GM20000 (cell line): Measurements from ENCODE around the gene ZNF296.
A peak's percentile ranks its signal among the peaks of the same experiment; 100 is the strongest.

Experiments
- DNase-seq: peaks from one replicate; pipeline ENCODE4 v3.0.0; 2012; ENCODE audit warnings: low spot score
- TF ChIP-seq, protein P1 (sequence below): IDR thresholded peaks from 2 replicates; pipeline ENCODE4 v1.5.1; 2012; ENCODE audit warnings: mild to moderate bottlenecking, control low read depth; ENCODE audit errors: extremely low read depth, missing control alignments

ZNF296 gene

DNA sequence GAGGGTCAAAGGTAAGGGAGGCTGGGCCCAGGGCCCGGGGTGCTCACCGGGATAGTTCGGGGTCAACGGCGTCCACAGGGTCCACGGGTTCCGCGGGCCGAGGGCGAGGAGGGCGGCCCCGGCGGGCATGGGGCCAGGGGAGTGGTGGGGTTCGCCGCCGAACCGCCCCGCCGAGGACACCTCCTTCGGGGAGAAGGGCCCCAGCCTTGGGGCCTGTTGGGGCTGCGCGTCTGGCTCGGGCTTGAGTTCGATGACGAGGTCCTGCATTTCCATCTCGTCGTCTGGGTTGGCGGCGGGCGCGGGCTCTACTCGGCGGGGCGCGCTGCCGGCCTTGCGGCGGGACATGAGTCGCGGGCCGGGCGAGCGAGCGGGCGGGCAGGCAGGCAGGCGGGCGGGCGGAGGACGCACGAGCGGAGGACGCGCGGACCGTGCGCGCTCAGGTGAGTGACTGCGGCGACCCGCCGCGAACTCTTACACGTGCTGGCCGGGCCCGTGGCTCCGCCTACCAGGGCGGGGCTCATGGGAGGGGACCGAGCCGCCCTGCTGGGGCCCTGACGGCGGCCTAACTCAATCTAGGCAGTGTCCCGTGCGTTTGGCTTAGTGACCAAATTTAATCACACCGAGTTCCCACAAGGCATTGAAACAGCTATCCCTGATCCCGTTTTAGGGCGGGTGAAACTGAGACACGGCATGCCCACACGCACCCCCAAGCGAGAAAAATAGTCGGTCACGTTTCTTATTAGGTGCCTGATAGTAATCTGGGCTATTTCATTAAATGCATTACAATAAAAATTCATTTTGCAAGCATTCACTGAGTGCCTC, at the start of gene ZNF296:
Gene ZNF296, minus strand, starts transcription at position 450 of the 822 bp plus-strand sequence. Its CDS starts 105 bp downstream, at position 345.
- DNase-seq, result peak; percentile 94
- TF ChIP-seq, protein P1, sequence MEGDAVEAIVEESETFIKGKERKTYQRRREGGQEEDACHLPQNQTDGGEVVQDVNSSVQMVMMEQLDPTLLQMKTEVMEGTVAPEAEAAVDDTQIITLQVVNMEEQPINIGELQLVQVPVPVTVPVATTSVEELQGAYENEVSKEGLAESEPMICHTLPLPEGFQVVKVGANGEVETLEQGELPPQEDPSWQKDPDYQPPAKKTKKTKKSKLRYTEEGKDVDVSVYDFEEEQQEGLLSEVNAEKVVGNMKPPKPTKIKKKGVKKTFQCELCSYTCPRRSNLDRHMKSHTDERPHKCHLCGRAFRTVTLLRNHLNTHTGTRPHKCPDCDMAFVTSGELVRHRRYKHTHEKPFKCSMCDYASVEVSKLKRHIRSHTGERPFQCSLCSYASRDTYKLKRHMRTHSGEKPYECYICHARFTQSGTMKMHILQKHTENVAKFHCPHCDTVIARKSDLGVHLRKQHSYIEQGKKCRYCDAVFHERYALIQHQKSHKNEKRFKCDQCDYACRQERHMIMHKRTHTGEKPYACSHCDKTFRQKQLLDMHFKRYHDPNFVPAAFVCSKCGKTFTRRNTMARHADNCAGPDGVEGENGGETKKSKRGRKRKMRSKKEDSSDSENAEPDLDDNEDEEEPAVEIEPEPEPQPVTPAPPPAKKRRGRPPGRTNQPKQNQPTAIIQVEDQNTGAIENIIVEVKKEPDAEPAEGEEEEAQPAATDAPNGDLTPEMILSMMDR, result no peak

DNA sequence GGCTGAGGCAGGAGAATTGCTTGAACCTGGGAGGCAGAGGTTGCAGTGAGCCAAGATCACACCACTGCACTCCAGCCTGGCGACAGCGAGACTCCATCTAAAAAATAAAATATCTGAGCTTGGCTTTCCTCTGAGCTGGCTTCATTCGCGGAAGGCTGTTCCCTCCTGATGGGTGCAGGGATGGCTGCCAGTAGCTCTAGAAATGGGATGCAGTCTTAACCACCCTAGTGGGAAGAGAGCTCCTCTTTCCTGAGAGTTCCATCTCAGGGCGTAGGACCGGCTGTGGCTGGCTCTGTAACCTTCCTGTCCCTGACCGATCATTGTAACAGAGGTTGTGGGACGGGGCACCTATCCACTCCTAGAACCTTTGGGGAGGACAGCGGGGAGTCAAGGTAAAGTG, 49.1 kb upstream of the ZNF296 start:
- TF ChIP-seq, protein P1, result no peak
- no peak for DNase-seq

DNA sequence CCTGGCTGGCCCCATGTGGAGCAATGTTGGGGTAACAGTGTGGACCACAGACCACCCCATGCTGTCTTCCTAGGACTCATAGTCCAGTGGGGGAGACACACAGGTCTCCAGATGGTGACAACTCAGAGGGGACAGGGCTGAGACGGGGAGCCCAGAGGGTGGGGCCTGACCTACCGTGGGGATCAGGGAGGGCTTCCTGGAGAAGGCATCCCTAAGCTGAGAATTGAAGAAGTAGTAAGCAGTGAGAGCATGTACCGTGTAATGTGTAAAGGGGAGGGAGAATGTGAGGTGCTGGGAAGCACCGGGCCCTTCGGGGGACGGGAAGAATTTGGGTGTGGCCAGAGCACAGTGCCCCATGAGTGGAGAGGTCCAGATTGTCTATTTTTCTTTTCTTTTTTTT, 47.7 kb upstream of the ZNF296 start:
- TF ChIP-seq, protein P1, result no peak
- no peak for DNase-seq

DNA sequence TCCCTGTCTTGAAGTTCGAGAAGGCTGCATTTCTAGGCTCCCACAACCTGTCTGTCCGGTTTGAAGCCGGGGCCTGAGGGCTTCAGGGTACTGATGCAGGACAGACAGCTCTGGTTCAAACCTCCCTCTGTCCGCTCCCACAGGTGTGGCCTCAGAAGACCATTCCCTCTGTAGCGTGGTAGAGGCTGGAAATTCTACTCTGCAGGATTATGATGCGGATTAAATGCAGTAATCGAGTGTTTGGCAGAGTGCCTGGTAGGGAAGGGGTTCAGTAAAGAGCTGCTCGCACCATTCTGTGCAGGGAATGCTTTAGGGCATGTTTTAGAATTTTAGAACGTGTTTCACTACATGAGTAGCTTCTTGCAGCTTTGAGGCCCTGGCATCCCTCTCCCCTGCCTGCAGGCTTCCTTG, 47.2 kb upstream of the ZNF296 start:
- TF ChIP-seq, protein P1, result no peak
- DNase-seq, result no peak

DNA sequence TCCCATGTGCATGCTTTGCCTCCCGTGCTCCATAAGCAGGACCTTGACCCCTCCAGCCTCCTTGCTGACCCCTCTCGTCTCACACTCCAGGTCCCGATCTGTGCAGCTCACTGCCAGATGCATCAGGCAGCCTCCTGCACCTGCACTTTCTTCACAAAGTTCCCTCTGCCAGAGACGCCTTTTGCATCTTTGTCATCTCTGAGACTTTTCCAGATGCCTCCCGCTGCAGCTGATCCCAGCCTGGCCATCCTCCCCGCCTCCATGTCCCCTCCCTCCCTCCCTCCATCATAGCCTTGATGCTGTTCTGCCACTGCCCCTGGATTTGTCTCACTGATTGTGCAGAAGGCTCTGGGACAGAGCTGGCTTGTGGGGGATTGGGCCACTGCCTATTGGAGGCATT, 46.6 kb upstream of the ZNF296 start:
- no peak for DNase-seq
- TF ChIP-seq, protein P1, result no peak

DNA sequence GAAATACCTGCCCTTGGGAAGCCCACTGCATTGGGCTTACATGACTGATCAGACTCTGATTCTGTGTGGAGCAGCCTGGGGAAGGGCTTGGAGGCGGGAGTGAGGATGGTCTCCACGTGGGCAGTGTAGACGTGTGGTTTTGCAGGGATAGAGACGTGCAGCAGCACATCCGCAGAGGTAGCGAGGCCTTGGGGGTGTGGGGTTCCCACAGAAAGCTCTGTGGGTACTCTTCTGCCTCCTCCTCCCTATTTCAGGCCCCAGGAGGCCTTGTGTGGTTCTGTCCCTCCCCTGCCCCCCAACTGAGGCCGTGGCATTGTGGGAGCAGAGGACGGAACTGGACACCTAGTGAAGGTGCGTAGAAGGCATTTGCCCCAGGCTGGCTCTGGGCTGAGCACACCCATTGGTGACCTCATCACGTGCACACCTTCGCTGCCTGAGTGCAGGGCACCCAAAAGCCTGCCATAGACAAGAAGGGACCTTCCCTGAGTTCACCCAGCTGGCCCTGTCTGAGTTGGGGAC, 45.6 kb upstream of the ZNF296 start:
- TF ChIP-seq, protein P1, result no peak
- DNase-seq, result no peak

DNA sequence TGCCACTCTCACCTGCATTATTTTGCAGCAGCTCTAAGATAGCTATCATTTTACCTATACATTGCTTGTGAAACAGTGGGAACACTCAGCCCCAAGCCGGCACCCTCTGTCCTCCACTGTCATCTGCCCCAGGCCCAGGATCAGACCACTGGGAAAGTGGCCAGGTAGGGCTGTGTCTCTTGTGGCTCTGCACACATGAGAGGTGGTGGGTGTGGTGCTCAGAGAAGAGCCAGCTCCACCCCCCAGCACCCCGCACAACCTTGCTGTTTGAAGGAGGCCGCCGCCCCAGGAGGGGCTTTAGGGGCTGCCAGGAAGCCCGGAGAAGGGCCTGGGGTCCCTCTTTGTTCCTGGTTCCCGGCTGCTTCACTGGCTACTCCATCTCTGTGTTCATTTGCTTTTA, 43.3 kb upstream of the ZNF296 start:
- no peak for DNase-seq
- TF ChIP-seq, protein P1, result no peak

DNA sequence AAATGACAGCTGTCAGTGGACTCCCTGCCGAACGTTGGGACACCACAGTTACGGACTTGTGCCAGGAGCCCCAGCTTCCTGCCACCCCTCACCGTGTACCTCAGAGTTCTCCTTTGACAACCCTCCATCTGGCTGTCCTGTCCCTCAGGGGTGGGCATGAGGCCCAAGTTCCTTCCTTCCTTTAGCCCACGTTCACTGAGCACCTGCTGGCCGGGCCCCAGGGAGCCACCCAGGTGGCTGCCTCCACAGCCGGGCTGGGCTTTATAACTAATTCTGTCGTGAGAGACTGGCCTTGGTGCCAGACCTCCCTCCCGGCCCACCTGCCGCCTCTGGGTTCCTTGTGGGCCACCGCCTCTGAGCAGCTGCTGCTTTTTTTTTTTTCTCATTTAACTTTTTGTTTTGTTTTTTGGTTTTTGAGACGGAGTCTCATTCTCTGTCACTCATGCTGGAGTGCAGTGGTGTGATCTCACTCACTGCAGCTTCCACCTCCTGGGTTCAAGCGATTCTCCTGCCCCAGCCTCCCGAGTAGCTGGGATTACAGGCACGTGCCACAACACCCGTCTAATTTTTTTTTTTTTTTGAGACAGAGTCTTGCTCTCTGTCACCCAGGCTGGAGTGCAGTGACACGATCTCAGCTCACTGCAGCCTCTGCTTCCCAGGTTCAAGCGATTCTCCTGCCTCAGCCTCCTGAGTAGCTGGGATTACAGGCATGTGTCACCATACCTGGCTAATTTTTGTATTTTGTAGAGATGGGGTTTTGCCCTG, 42.5 kb upstream of the ZNF296 start:
- peak; percentile 64 for DNase-seq
